ENCODE results near the gene CDHR2. TPM values are rescaled to one million over a fixed set of nuclear protein-coding genes. Genes with fewer than 3 reads are reported as not detected.

Gene CDHR2
- total RNA-seq, 2 experiments from 2014 or later, result 0.56 to 1.6 TPM

DNA sequence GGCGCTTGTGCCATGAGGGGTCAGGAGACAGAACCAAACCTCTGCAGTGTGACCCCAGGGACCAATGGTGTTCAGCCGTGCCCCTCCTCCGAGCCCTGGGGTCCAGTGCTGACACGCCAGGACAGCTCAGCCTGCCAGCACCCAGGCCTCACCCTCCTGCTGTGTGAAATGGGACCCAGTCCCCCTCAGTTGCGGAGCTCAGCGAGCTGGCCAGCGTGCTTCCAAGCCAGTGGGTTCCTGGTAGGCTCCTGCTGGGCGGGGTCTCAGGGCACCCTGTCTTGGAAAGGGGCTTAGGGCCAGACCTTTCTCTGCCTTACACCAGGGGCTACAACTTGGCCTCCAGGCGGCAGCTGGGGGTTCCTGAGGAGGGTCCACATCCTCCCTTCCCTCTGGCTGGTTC lies 16.3 kb upstream of the CDHR2 start:
- Mint-ChIP-seq H3K9me3 (ENCODE audit: low read depth) (no peaks in the 10 kb centered on the region), H3K27ac (peak overlapping the region; percentile 90), H3K4me3 (peak overlapping the region; percentile 93), H3K4me1 (peaks cover 59% of the 10 kb centered on the region), H3K36me3 (peaks cover 37% of the 10 kb centered on the region), H3K27me3 (no peaks in the 10 kb centered on the region)
- CTCF ChIA-PET, result interaction anchor here (0.6 to 7.8 kb wide), 2 partner anchors 10 to 117 kb away, joined by 3 to 83 read pairs; no protein-coding TSS in a partner anchor
- no peak for DNase-seq
- ATAC-seq, result no peak

DNA sequence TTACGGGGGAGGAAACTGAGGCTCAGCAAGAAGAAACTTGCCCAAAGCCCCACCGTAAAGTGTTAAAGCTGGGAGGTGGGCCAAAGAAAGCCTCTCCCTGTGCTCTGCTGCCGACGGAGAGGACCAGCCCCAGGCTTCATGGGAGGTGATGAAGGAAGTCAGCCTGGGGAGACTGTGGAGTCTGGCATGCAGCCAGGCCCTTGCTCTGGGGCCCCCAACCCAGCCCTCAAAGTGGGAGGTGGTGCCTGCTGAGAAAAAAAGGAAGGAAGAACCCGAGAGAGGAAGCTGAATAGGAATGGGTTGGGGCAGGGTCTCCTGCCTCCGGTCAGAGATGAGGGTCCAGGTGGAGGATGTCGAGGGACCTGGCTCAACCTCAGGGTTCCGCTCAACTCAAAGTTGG lies 15.8 kb upstream of the CDHR2 start:
- Mint-ChIP-seq H3K36me3 (peaks cover 31% of the 10 kb centered on the region), H3K4me3 (peak overlapping the region; percentile 93), H3K27me3 (no peaks in the 10 kb centered on the region), H3K9me3 (ENCODE audit: low read depth) (no peaks in the 10 kb centered on the region), H3K4me1 (peaks cover 59% of the 10 kb centered on the region), H3K27ac (peak overlapping the region; percentile 90)
- ATAC-seq (no peak), DNase-seq (no peak)
- CTCF ChIA-PET, result interaction anchor here (1.0 to 7.8 kb wide), 6 partner anchors 9 to 117 kb away, joined by 3 to 83 read pairs (median 8); partner anchors contain the start of genes CLTB and FAF2

GRCh38 chr5:176533894-176534611 lies 15.1 kb upstream of the CDHR2 start:
- CTCF ChIA-PET, result interaction anchor here (0.7 to 7.8 kb wide), 7 partner anchors 8 to 118 kb away, joined by 3 to 83 read pairs (median 4); partner anchors contain the start of genes CLTB and FAF2
- Mint-ChIP-seq H3K36me3 (peaks cover 29% of the 10 kb centered on the region), H3K4me1 (peaks cover 60% of the 10 kb centered on the region), H3K27me3 (no peaks in the 10 kb centered on the region), H3K27ac (peak overlapping the region; percentile 90), H3K9me3 (ENCODE audit: low read depth) (no peaks in the 10 kb centered on the region), H3K4me3 (peak overlapping the region; percentile 93)
- DNase-seq, result peak; percentile 80
- ATAC-seq, result no peak

GRCh38 chr5:176534640-176535039 lies 14.5 kb upstream of the CDHR2 start:
- H3K4me3 Mint-ChIP-seq, result peak overlapping the region; percentile 93
- ATAC-seq (no peak), DNase-seq (no peak)
- no peaks in the 10 kb centered on the region for H3K9me3 Mint-ChIP-seq (ENCODE audit: low read depth)
- no peaks in the 10 kb centered on the region for H3K27me3 Mint-ChIP-seq
- CTCF ChIA-PET, result interaction anchor here (1.5 to 7.8 kb wide), 4 partner anchors 8 to 118 kb away, joined by 4 to 83 read pairs (median 14); partner anchors contain the start of genes CLTB and FAF2
- peaks cover 26% of the 10 kb centered on the region for H3K36me3 Mint-ChIP-seq
- H3K4me1 Mint-ChIP-seq, result peaks cover 58% of the 10 kb centered on the region
- H3K27ac Mint-ChIP-seq, result peak overlapping the region; percentile 90

- Mint-ChIP-seq H3K36me3 (peaks cover 24% of the 10 kb centered on the region), H3K4me1 (peaks cover 61% of the 10 kb centered on the region), H3K9me3 (ENCODE audit: low read depth) (no peaks in the 10 kb centered on the region), H3K27ac (peak overlapping the region; percentile 90), H3K27me3 (no peaks in the 10 kb centered on the region), H3K4me3 (peak overlapping the region; percentile 93)
- DNase-seq (peak; percentile 68), ATAC-seq (no peak)
- CTCF ChIA-PET, result interaction anchor here (3.0 to 7.8 kb wide), 3 partner anchors 7 to 119 kb away, joined by 11 to 83 read pairs (median 17); partner anchors contain the start of genes CLTB and FAF2
Measured at GRCh38 chr5:176535101-176535663, 14.0 kb upstream of the CDHR2 start.

- Mint-ChIP-seq H3K9me3 (ENCODE audit: low read depth) (no peaks in the 10 kb centered on the region), H3K4me1 (peaks cover 63% of the 10 kb centered on the region), H3K36me3 (peaks cover 24% of the 10 kb centered on the region), H3K4me3 (peak overlapping the region; percentile 93), H3K27ac (peak overlapping the region; percentile 90), H3K27me3 (no peaks in the 10 kb centered on the region)
- CTCF ChIA-PET, result interaction anchor here (3.0 to 7.8 kb wide), 3 partner anchors 7 to 119 kb away, joined by 11 to 83 read pairs (median 17); partner anchors contain the start of genes CLTB and FAF2
- DNase-seq, result no peak
- no peak for ATAC-seq
Measured at GRCh38 chr5:176535664-176536131, 13.4 kb upstream of the CDHR2 start.

- Mint-ChIP-seq H3K9me3 (ENCODE audit: low read depth) (no peaks in the 10 kb centered on the region), H3K36me3 (peaks cover 21% of the 10 kb centered on the region), H3K4me1 (peaks cover 66% of the 10 kb centered on the region), H3K27ac (peak overlapping the region; percentile 90), H3K27me3 (no peaks in the 10 kb centered on the region), H3K4me3 (peak overlapping the region; percentile 93)
- DNase-seq, result peak; percentile 93
- CTCF ChIA-PET, result interaction anchor here (1.1 to 7.8 kb wide), 7 partner anchors 6 to 174 kb away, joined by 3 to 83 read pairs (median 11); partner anchors contain the start of genes CLTB and FAF2
- ATAC-seq, result peak; percentile 6
Measured at GRCh38 chr5:176536132-176536901, 12.8 kb upstream of the CDHR2 start.

GRCh38 chr5:176536902-176537553 lies 12.1 kb upstream of the CDHR2 start, which contains the start of gene RNF44:
Gene RNF44, minus strand, starts transcription at chr5:176537402. Its CDS starts 4,930 bp downstream, at chr5:176532472.
- CTCF ChIA-PET, result interaction anchor here (0.6 to 2.7 kb wide), 10 partner anchors 7 to 175 kb away, joined by 3 to 15 read pairs (median 5); partner anchors contain the start of genes CLTB, FAF2, HIGD2A and NOP16
- peak; percentile 66 for ATAC-seq

DNA sequence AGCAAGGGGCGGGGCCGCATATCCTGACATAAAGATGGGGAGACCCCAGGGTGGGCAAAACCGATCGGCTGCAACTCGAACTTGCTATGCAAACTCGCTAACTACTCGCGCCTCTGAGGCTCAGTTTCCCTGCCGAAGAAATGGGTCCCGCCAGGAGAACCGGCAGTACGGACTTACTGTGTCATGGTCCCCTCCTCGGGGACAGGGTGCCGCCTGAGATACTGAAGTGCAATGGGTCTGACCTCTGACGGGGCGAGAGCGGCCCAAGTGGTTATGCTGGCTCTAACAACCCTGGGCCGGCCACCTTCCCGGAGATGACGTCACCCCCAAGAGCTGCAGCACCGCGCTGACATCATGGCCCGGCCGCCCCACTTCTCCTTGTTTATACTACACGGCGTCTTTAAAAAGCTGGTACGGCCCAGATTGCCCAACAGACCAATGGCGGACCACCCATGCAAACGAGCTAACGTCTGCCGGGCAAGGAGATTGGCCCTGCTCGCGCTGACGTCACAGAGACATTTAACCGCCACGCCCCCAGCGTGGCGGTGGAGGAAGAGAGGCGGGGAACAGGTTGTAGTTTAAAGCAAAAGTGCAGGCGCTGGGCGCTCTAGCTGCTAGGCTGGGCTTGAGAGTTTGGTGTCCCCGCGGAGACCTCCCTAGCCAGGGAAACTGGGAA lies 11.4 kb upstream of the CDHR2 start:
- peak overlapping the region; percentile 93 for H3K4me3 Mint-ChIP-seq
- no peaks in the 10 kb centered on the region for H3K27me3 Mint-ChIP-seq
- CTCF ChIA-PET, result interaction anchor here (1.1 to 2.7 kb wide), 11 partner anchors 8 to 175 kb away, joined by 3 to 15 read pairs (median 5); partner anchors contain the start of genes CLTB, FAF2, HIGD2A and NOP16
- H3K36me3 Mint-ChIP-seq, result peaks cover 20% of the 10 kb centered on the region
- H3K4me1 Mint-ChIP-seq, result peaks cover 70% of the 10 kb centered on the region
- peak; percentile 100 for DNase-seq
- H3K9me3 Mint-ChIP-seq (ENCODE audit: low read depth), result no peaks in the 10 kb centered on the region
- ATAC-seq, result peak; percentile 76
- H3K27ac Mint-ChIP-seq, result peak overlapping the region; percentile 90

More at GRCh38 chr5:176536902-176537553, 12.1 kb upstream of the CDHR2 start, which contains the start of gene RNF44:
- Mint-ChIP-seq H3K27me3 (no peaks in the 10 kb centered on the region), H3K4me3 (peak within 1 kb of the TSS; percentile 93), H3K4me1 (peaks cover 67% of the 10 kb centered on the region), H3K36me3 (peaks cover 20% of the 10 kb centered on the region), H3K27ac (peak within 1 kb of the TSS; percentile 90), H3K9me3 (ENCODE audit: low read depth) (no peaks in the 10 kb centered on the region)
- DNase-seq, result peak; percentile 99

- Mint-ChIP-seq H3K9me3 (ENCODE audit: low read depth) (no peaks in the 10 kb centered on the region), H3K4me1 (peaks cover 63% of the 10 kb centered on the region), H3K27me3 (no peaks in the 10 kb centered on the region), H3K36me3 (peaks cover 16% of the 10 kb centered on the region), H3K4me3 (peak overlapping the region; percentile 93), H3K27ac (peak overlapping the region; percentile 90)
- CTCF ChIA-PET, result interaction anchor here (1.1 to 2.7 kb wide), 9 partner anchors 9 to 150 kb away, joined by 3 to 15 read pairs (median 5); partner anchors contain the start of genes CLTB, FAF2, HIGD2A and NOP16
- DNase-seq (no peak), ATAC-seq (no peak)
Measured at GRCh38 chr5:176538230-176538988, 10.7 kb upstream of the CDHR2 start.

- Mint-ChIP-seq H3K27ac (peak overlapping the region; percentile 60), H3K36me3 (peaks cover 12% of the 10 kb centered on the region), H3K4me1 (peaks cover 58% of the 10 kb centered on the region), H3K9me3 (ENCODE audit: low read depth) (no peaks in the 10 kb centered on the region), H3K4me3 (no peak overlapping the region), H3K27me3 (no peaks in the 10 kb centered on the region)
- ATAC-seq (no peak), DNase-seq (no peak)
- CTCF ChIA-PET, result interaction anchor here (1.1 to 2.7 kb wide), 5 partner anchors 9 to 122 kb away, joined by 4 to 15 read pairs (median 7); partner anchors contain the start of genes CLTB and FAF2
Measured at GRCh38 chr5:176538989-176539384, 10.2 kb upstream of the CDHR2 start.
